T-helper 1 cell (primary cell): ENCODE measurements around the gene MAPT.
"Not testable (repeated sequence)": the region's sequence is repeated elsewhere in the genome, so short reads cannot be mapped to it uniquely, and the experiment has no call there.

ENCODE experiments used
- DNase-seq, 5 donors: peaks; one replicate each; pipeline ENCODE4 v3.0.0-alpha.2; 2012 to 2020

Gene MAPT

GRCh38 chr17:45954914-45955313 is 60.6 kb downstream of the MAPT start:
- DNase-seq, result no peak

GRCh38 chr17:45955326-45955725 is 61.0 kb downstream of the MAPT start:
- no peak for DNase-seq

- DNase-seq, result no peak
Measured at GRCh38 chr17:45956090-45956489, 61.7 kb downstream of the MAPT start.

- DNase-seq, result not testable (repeated sequence)
Measured at GRCh38 chr17:45956746-45957145, 62.4 kb downstream of the MAPT start.

- DNase-seq, result no peak
Measured at GRCh38 chr17:45958307-45958706, 64.0 kb downstream of the MAPT start.

- no peak for DNase-seq
Measured at GRCh38 chr17:45958994-45959665, 64.8 kb downstream of the MAPT start.

- DNase-seq, result no peak
Measured at GRCh38 chr17:45960311-45960710, 66.0 kb downstream of the MAPT start.

- no peak for DNase-seq
Measured at GRCh38 chr17:45961206-45961605, 66.9 kb downstream of the MAPT start.

GRCh38 chr17:45962221-45962972 is 68.0 kb downstream of the MAPT start:
- DNase-seq, result no peak

- DNase-seq, result no peak
Measured at GRCh38 chr17:45963283-45963682, 68.9 kb downstream of the MAPT start.

- DNase-seq, result no peak
Measured at GRCh38 chr17:45963889-45964288, 69.5 kb downstream of the MAPT start.

GRCh38 chr17:45964634-45965033 is 70.3 kb downstream of the MAPT start:
- no peak for DNase-seq

GRCh38 chr17:45965812-45966211 is 71.5 kb downstream of the MAPT start:
- no peak for DNase-seq

- no peak for DNase-seq
Measured at GRCh38 chr17:45966606-45967280, 72.4 kb downstream of the MAPT start.

- no peak for DNase-seq
Measured at GRCh38 chr17:45967378-45967777, 73.0 kb downstream of the MAPT start.

GRCh38 chr17:45968732-45969131 is 74.4 kb downstream of the MAPT start:
- DNase-seq, result no peak

GRCh38 chr17:45969726-45970125 is 75.4 kb downstream of the MAPT start:
- no peak for DNase-seq

GRCh38 chr17:45970659-45971058 is 76.3 kb downstream of the MAPT start:
- DNase-seq, result no peak

GRCh38 chr17:45971698-45972141 is 77.4 kb downstream of the MAPT start:
- DNase-seq, result no peak

- DNase-seq, result no peak
Measured at GRCh38 chr17:45972531-45972930, 78.2 kb downstream of the MAPT start.

- DNase-seq, result no peak
Measured at GRCh38 chr17:45973099-45973780, 78.9 kb downstream of the MAPT start.

GRCh38 chr17:45973946-45974859 is 79.8 kb downstream of the MAPT start:
- DNase-seq, result no peak
